ENCODE results near the gene AFAP1L2.

DNA sequence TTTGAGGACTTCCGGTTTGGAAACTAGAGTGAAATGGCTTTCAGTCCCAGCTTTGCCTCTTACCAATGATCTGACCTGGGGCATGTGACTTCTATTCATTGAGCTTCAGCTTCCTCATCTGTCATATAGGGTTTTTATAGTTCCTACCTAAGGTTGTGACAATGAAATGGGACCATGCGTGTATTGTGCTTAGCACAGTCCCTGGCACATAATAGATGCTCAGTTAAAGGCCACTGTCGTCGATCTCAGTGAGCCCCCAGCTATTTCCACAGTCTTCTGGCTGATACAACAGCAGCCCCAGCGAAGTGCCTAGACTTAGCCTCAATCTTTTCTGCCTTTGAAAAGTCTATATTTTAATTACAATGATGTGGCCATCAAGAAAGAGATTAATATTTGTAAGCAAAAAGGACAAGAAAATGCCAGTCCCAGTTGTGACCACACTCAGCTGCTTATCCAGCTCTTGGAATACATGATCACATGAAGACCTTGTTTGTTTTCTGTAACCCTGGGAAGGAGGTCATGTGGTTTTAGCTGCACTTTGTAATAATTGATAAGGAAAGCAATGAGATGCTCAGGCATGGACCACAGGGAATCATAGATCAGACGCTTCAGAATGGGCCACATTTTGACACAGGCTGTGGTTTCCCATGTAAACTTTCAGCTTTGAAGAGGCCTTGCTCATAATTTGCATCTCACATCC is 120.6 kb downstream of the AFAP1L2 start:
- TF ChIP-seq POLR2AphosphoS5 (IDR thresholded peaks at IDR 0.05; ENCODE audit: low read depth, low read length), result no peak
- TF ChIP-seq POLR2A (IDR thresholded peaks at IDR 0.05; ENCODE audit: low read depth, low read length), result no peak
